Brain microvascular endothelial cell (primary cell): ENCODE data around the gene CFAP410.

Experiments
- DNase-seq: peaks from one replicate; pipeline ENCODE4 v3.0.0-alpha.2; 2020
- H3K27ac ChIP-seq: fragments of 250-450 bp; sonication (Bioruptor Pico); 2 replicates; pipeline ENCODE4 v1.5.1; 2020; ENCODE audit warnings: mild to moderate bottlenecking, moderate library complexity
- H3K27me3 ChIP-seq: fragments of 250-450 bp; sonication (Bioruptor Pico); replicated peaks from 2 replicates; pipeline ENCODE4 v1.5.1; 2020; ENCODE audit warnings: mild to moderate bottlenecking
- H3K36me3 ChIP-seq: fragments of 250-450 bp; sonication (Bioruptor Pico); replicated peaks from 2 replicates; pipeline ENCODE4 v1.5.1; 2020; ENCODE audit warnings: mild to moderate bottlenecking
- H3K4me3 ChIP-seq: 2 replicates; pipeline ENCODE4 v1.5.1; 2011; ENCODE audit warnings: low read depth, mild to moderate bottlenecking, control low read depth, low read length, moderate library complexity
- CTCF ChIP-seq: IDR thresholded peaks from 2 replicates; pipeline ENCODE4 v1.5.1; 2011; ENCODE audit warnings: low read depth, mild to moderate bottlenecking, moderate library complexity, low read length, control low read depth, inconsistent platforms; ENCODE audit errors: missing control alignments
- in situ Hi-C: cut with HindIII; loops from 2 replicates; pipeline ENCODE4 v1.10.0; 2017; ENCODE audit warnings: low sequenced_read_pairs, low pct_ligation_motif_present

Gene CFAP410

GRCh38 chr21:44282370-44282769 lies 56.8 kb downstream of the CFAP410 start:
- in situ Hi-C loops, result no loop called here
- Histone ChIP-seq H3K36me3 (no peaks in the 10 kb centered on the region), H3K27me3 (no peaks in the 10 kb centered on the region), H3K4me3 (no peak overlapping the region), H3K27ac (no peak overlapping the region)
- no peak for DNase-seq
- TF ChIP-seq CTCF, result no peak

GRCh38 chr21:44281801-44282200 lies 57.4 kb downstream of the CFAP410 start:
- Histone ChIP-seq H3K4me3 (no peak overlapping the region), H3K27ac (no peak overlapping the region), H3K36me3 (no peaks in the 10 kb centered on the region), H3K27me3 (no peaks in the 10 kb centered on the region)
- no peak for DNase-seq
- TF ChIP-seq CTCF, result no peak
- in situ Hi-C loops, result no loop called here

- no peaks in the 10 kb centered on the region for H3K36me3 ChIP-seq
- H3K27me3 ChIP-seq, result no peaks in the 10 kb centered on the region
- H3K4me3 ChIP-seq, result no peak overlapping the region
- H3K27ac ChIP-seq, result no peak overlapping the region
- in situ Hi-C loops, result no loop called here
- no peak for DNase-seq
- no peak for TF ChIP-seq CTCF
Observed at GRCh38 chr21:44279354-44280260, 59.6 kb downstream of the CFAP410 start.
